ENCODE measurements around the gene HOXA13. TPM values are rescaled to one million over a fixed set of nuclear protein-coding genes. Genes with fewer than 3 reads are reported as not detected.

HOXA13 gene
- total RNA-seq, 1 experiment from 2014 or later = not detected

DNA sequence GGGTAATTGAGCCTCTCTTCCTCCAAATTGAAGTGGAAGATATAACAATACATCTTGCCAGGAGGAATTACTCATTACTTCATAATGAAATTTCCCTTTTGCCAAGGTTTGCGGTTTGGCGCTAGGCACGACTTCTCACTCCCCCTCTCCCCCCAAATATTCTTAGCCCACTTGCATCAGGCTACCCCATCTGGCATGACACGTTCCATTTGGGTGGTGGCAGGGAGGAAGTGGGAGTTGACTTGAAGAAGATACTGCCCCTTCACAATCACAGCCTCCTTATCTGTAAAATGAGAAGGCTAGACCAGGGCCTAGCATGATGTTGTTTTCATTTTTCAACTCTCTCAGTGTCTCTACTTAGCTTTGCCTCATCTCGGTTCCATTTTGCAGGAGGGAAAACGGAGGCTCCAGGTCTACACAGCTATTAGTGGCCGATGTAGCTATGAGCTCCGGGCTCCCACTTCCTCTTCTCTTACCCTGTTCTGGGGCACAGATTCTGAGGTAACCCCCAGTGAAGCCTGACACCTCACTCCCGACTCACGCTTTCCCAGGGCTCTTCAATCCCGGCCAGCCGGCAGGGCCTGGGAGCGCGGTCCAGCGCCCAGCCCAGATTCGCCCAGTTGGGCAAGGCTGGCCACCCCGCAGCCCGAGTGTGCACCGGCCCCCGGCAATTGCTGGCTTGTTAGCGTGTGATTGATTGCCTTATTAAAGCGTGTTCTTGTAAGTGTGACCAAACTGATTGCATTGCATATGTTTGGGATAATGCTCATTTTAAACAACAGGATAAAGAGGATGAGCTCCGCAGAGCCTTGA, 49.2 kb upstream of the HOXA13 start:
- no peaks in the 10 kb centered on the region for H3K79me2 ChIP-seq (ENCODE audit: insufficient read depth, low read length)
- H3K4me1 ChIP-seq (ENCODE audit: insufficient read depth, low read length) = 0 out of 2 replicates have a peak, but pooled peaks cover 2% of the 10 kb centered on the region
- Mint-ChIP-seq H3K9me3 (peaks cover 2 to 19% of the 10 kb centered on the region in 2 experiments; a peak in 3 of 5 replicates), H3K4me3 (no peak overlapping the region; a peak in 1 of 5 replicates), H3K27ac (no peak overlapping the region), H3K4me1 (peaks cover 13 to 46% of the 10 kb centered on the region in 2 experiments; a peak in 3 of 4 replicates), H3K27me3 (ENCODE audit: low read depth) (peaks cover 100% of the 10 kb centered on the region), H3K36me3 (ENCODE audit: insufficient read depth in 1 of 3, low read depth in 3 of 3) (no peaks in the 10 kb centered on the region)
- no peak overlapping the region for H3K56ac ChIP-seq (ENCODE audit: insufficient read length, low read depth, low read length)
- no peak overlapping the region for H4K8ac ChIP-seq (replicated peaks; ENCODE audit: insufficient read length, low read depth, low read length)
- no peak overlapping the region for H3K9ac ChIP-seq (ENCODE audit: extremely low read depth, insufficient read length, low read length)
- H2AFZ ChIP-seq (ENCODE audit: low read length) = no peak overlapping the region
- TF ChIP-seq CTCF (conservative IDR thresholded peaks at IDR 0.05) = no peak
- no peak for DNase-seq
- H2BK120ac ChIP-seq (ENCODE audit: low read depth, low read length, poor library complexity, severe bottlenecking) = no peak overlapping the region
- WGBS (ENCODE audit: extremely low coverage, insufficient read length, low lambda C conversion rate) = no CpG with 5 or more reads among the region's 23 CpGs
- H3K4me2 ChIP-seq (ENCODE audit: insufficient read depth, insufficient read length, low read length) = no peak overlapping the region
- no peak overlapping the region for H2BK5ac ChIP-seq (ENCODE audit: insufficient read length, low read length)
- no peak overlapping the region for H3K23ac ChIP-seq (ENCODE audit: insufficient read length, low read depth, low read length)
- no peak overlapping the region for H2BK12ac ChIP-seq (ENCODE audit: insufficient read length, low read depth, low read length)
- H3K18ac ChIP-seq (ENCODE audit: insufficient read length, low read depth, low read length) = no peak overlapping the region
- H3T11ph ChIP-seq (ENCODE audit: low read length) = no peak overlapping the region
- peaks cover 100% of the 10 kb centered on the region for H3K27me3 ChIP-seq (ENCODE audit: insufficient read depth, low read length)
- H4K20me1 ChIP-seq (ENCODE audit: control insufficient read depth, insufficient read depth, insufficient read length) = peaks cover 2% of the 10 kb centered on the region
- no peak overlapping the region for H2BK15ac ChIP-seq (ENCODE audit: low read depth, low read length)
- H3K27ac ChIP-seq (ENCODE audit: insufficient read length, low read depth, low read length) = no peak overlapping the region
- no peak overlapping the region for H4K5ac ChIP-seq (ENCODE audit: insufficient read length, low read depth, low read length)
- no peaks in the 10 kb centered on the region for H3K79me1 ChIP-seq (ENCODE audit: insufficient read depth, low read depth, low read length, poor library complexity, severe bottlenecking)
- H3K23me2 ChIP-seq (ENCODE audit: insufficient read length, low read depth, low read length, poor library complexity, severe bottlenecking) = no peaks in the 10 kb centered on the region
- H2BK20ac ChIP-seq (ENCODE audit: low read depth, low read length, poor library complexity, severe bottlenecking) = no peak overlapping the region
- H4K91ac ChIP-seq (ENCODE audit: insufficient read length, low read depth, low read length) = no peak overlapping the region
- H3K4ac ChIP-seq (ENCODE audit: low read depth, low read length) = no peak overlapping the region
- no peaks in the 10 kb centered on the region for H3K9me3 ChIP-seq (ENCODE audit: control insufficient read depth, low read depth, low read length)
- no peak overlapping the region for H2AK5ac ChIP-seq (ENCODE audit: insufficient read length, low read length)
- H3K14ac ChIP-seq (ENCODE audit: insufficient read depth, low read length) = no peak overlapping the region

Data from H9 (cell line).